Fibroblast of lung (primary cell): ENCODE measurements around the gene MYO19. TPM values are rescaled to one million over a fixed set of nuclear protein-coding genes. Genes with fewer than 3 reads are reported as not detected.

Experiments used
- DNase-seq, 2 donors: peaks; one replicate each; pipeline versions ENCODE4 v3.0.0 to v3.0.0-alpha.2; 2010; ENCODE audit warnings: low read depth in 2 of 2
- H2AFZ ChIP-seq: 2 replicates; pipeline ENCODE4 v1.5.1; 2012; ENCODE audit warnings: low read length, control low read depth, inconsistent platforms
- H3K27ac ChIP-seq: 2 replicates; pipeline ENCODE4 v1.5.1; 2011; ENCODE audit warnings: low read length, control low read depth; ENCODE audit not compliant: insufficient read depth
- H3K27me3 ChIP-seq: 2 replicates; pipeline ENCODE4 v1.5.1; 2011; ENCODE audit warnings: mild to moderate bottlenecking, low read length; ENCODE audit not compliant: control insufficient read depth, insufficient read depth
- H3K36me3 ChIP-seq: 2 replicates; pipeline ENCODE4 v1.5.1; 2011; ENCODE audit warnings: low read length; ENCODE audit not compliant: control insufficient read depth, insufficient read depth
- H3K4me1 ChIP-seq: 2 replicates; pipeline ENCODE4 v1.5.1; 2011; ENCODE audit warnings: low read length; ENCODE audit not compliant: control insufficient read depth, insufficient read depth; ENCODE audit errors: extremely low read depth
- H3K4me2 ChIP-seq: 2 replicates; pipeline ENCODE4 v1.5.1; 2011; ENCODE audit warnings: low read length, control low read depth; ENCODE audit not compliant: insufficient read depth; ENCODE audit errors: extremely low read depth
- H3K4me3 ChIP-seq, 4 experiments: fragments of 200-600 bp in 1 of 4; sonication (generic) in 1 of 4; replicated peaks in 1 of 4; 2 replicates each; pipeline ENCODE4 v1.5.1; 2011 to 2016; ENCODE audit warnings: low read length in 4 of 4, low read depth in 3 of 4, mild to moderate bottlenecking in 3 of 4, control low read depth in 2 of 4, inconsistent platforms in 1 of 4, mixed read lengths in 1 of 4; ENCODE audit not compliant: insufficient read depth in 1 of 4; ENCODE audit errors: control extremely low read depth in 1 of 4
- H3K79me2 ChIP-seq: 2 replicates; pipeline ENCODE4 v1.5.1; 2012; ENCODE audit warnings: mild to moderate bottlenecking, low read length, inconsistent platforms; ENCODE audit not compliant: control insufficient read depth, insufficient read depth
- H3K9ac ChIP-seq: 2 replicates; pipeline ENCODE4 v1.5.1; 2011; ENCODE audit warnings: mild to moderate bottlenecking, low read length, control low read depth; ENCODE audit not compliant: insufficient read depth
- H3K9me3 ChIP-seq: 2 replicates; pipeline ENCODE4 v1.5.1; 2012; ENCODE audit warnings: low read depth, low read length; ENCODE audit not compliant: control insufficient read depth, insufficient read depth
- H4K20me1 ChIP-seq: 2 replicates; pipeline ENCODE4 v1.5.1; 2011; ENCODE audit warnings: low read length; ENCODE audit not compliant: control insufficient read depth, insufficient read depth; ENCODE audit errors: extremely low read depth
- CTCF ChIP-seq, 2 donors: IDR thresholded peaks in 1 of 2; conservative IDR thresholded peaks in 1 of 2; 1 replicate in 1 of 2; 2 replicates in 1 of 2; pipeline ENCODE4 v1.5.1; 2011 to 2012; ENCODE audit warnings: low read length in 2 of 2, control low read depth in 1 of 2, inconsistent platforms in 1 of 2, low read depth in 1 of 2, mild to moderate bottlenecking in 1 of 2
- EZH2 ChIP-seq: IDR thresholded peaks from 2 replicates; pipeline ENCODE4 v1.5.1; 2012; ENCODE audit warnings: low read length, control low read depth, mild to moderate bottlenecking; ENCODE audit errors: missing control alignments
- polyA plus RNA-seq, 2 donors: library from polyadenylated mRNA; depleted of rRNA in 1 of 2; stranded (reverse) in 1 of 2; unstranded in 1 of 2; fragments of >200 nt; gene quantifications; 2 replicates each; pipeline ENCODE4 v1.2.1, GENCODE V29; 2011 to 2012; ENCODE audit warnings: missing spikeins in 1 of 2
- total RNA-seq: library from RNA; depleted of rRNA; stranded (reverse); fragments of >200 nt; gene quantifications from 2 replicates; pipeline ENCODE4 v1.2.1, GENCODE V29; 2014

The MYO19 gene
- total and polyA plus RNA-seq, 2 donors (not counting 1 experiment from before 2014, with no cell fraction given): 18.7 to 31.5 TPM

- Histone ChIP-seq H3K79me2 (peaks cover 26% of the 10 kb centered on the region), H3K27ac (no peak overlapping the region), H3K36me3 (peaks cover 6% of the 10 kb centered on the region), H3K4me3 (no peak overlapping the region), H3K4me2 (no peak overlapping the region), H3K27me3 (no peaks in the 10 kb centered on the region), H2AFZ (no peak overlapping the region), H3K9me3 (no peaks in the 10 kb centered on the region), H3K9ac (no peak overlapping the region), H3K4me1 (no peaks in the 10 kb centered on the region), H4K20me1 (no peaks in the 10 kb centered on the region)
- peak in 1 of 2 donors; percentile 59 for DNase-seq
- TF ChIP-seq CTCF (conservative IDR thresholded peaks at IDR 0.05 in 1 of 2, IDR thresholded peaks at IDR 0.05 in 1 of 2; ENCODE audit: low read depth in 1 of 2, low read length in 2 of 2) (no peak), EZH2 (no peak)
Observed at GRCh38 chr17:36578671-36579070, 44.0 kb upstream of the MYO19 start.

GRCh38 chr17:36576793-36577192 is 42.1 kb upstream of the MYO19 start:
- H3K4me1 ChIP-seq: no peaks in the 10 kb centered on the region
- no peaks in the 10 kb centered on the region for H4K20me1 ChIP-seq
- H3K79me2 ChIP-seq: peaks cover 35% of the 10 kb centered on the region
- no peak for DNase-seq
- TF ChIP-seq EZH2: no peak
- TF ChIP-seq CTCF (conservative IDR thresholded peaks at IDR 0.05 in 1 of 2, IDR thresholded peaks at IDR 0.05 in 1 of 2; ENCODE audit: low read depth in 1 of 2, low read length in 2 of 2): no peak
- H3K9ac ChIP-seq: no peak overlapping the region
- H3K4me3 ChIP-seq: no peak overlapping the region
- no peak overlapping the region for H3K27ac ChIP-seq
- H3K36me3 ChIP-seq: peaks cover 7% of the 10 kb centered on the region
- no peaks in the 10 kb centered on the region for H3K9me3 ChIP-seq
- H3K4me2 ChIP-seq: no peak overlapping the region
- no peaks in the 10 kb centered on the region for H3K27me3 ChIP-seq
- no peak overlapping the region for H2AFZ ChIP-seq

- Histone ChIP-seq H3K9ac (no peak overlapping the region), H3K36me3 (peaks cover 7% of the 10 kb centered on the region), H3K27me3 (no peaks in the 10 kb centered on the region), H3K27ac (no peak overlapping the region), H4K20me1 (no peaks in the 10 kb centered on the region), H3K9me3 (no peaks in the 10 kb centered on the region), H2AFZ (no peak overlapping the region), H3K4me1 (no peaks in the 10 kb centered on the region), H3K4me2 (no peak overlapping the region), H3K79me2 (peaks cover 40% of the 10 kb centered on the region), H3K4me3 (no peak overlapping the region)
- TF ChIP-seq CTCF (conservative IDR thresholded peaks at IDR 0.05 in 1 of 2, IDR thresholded peaks at IDR 0.05 in 1 of 2; ENCODE audit: low read depth in 1 of 2, low read length in 2 of 2) (no peak), EZH2 (no peak)
- no peak for DNase-seq
Observed at GRCh38 chr17:36575028-36575427, 40.4 kb upstream of the MYO19 start.
